HG03108 (cell line): ENCODE results near the gene DKC1.
A peak's percentile ranks its signal among the peaks of the same experiment; 100 is the strongest.

ENCODE experiments used
- ATAC-seq: cut with Tn5 transposase; IDR thresholded peaks from one replicate; pipeline ENCODE4 v1.9.1; 2021; ENCODE audit warnings: moderate library complexity; ENCODE audit not compliant: unreplicated experiment

DKC1 gene

GRCh38 chrX:154735695-154736393, 26.8 kb upstream of the DKC1 start:
- no peak for ATAC-seq

- no peak for ATAC-seq
Observed at GRCh38 chrX:154737136-154737535, 25.5 kb upstream of the DKC1 start.

- ATAC-seq = no peak
Observed at GRCh38 chrX:154738011-154738738, 24.5 kb upstream of the DKC1 start.

- no peak for ATAC-seq
Observed at GRCh38 chrX:154739952-154740465, 22.7 kb upstream of the DKC1 start.

- no peak for ATAC-seq
Observed at GRCh38 chrX:154742613-154743012, 20.1 kb upstream of the DKC1 start.

- ATAC-seq = no peak
Observed at GRCh38 chrX:154748712-154749339, 13.8 kb upstream of the DKC1 start.

GRCh38 chrX:154749856-154750255, 12.8 kb upstream of the DKC1 start:
- no peak for ATAC-seq

- peak; percentile 65 for ATAC-seq
Observed at GRCh38 chrX:154750301-154751202, 12.1 kb upstream of the DKC1 start, which contains the start of gene GAB3. Gene GAB3, minus strand, starts transcription at chrX:154751077. Its CDS starts 52 bp downstream, at chrX:154751025.

- no peak for ATAC-seq
Observed at GRCh38 chrX:154751203-154751668, 11.4 kb upstream of the DKC1 start.

GRCh38 chrX:154751669-154752271, 10.9 kb upstream of the DKC1 start:
- no peak for ATAC-seq

GRCh38 chrX:154758696-154759095, 4.0 kb upstream of the DKC1 start:
- no peak for ATAC-seq

- no peak for ATAC-seq
Observed at GRCh38 chrX:154761977-154762536, 607 bp upstream of the DKC1 start.

- no peak for ATAC-seq
Observed at GRCh38 chrX:154774622-154775021, 12.0 kb downstream of the DKC1 start.

GRCh38 chrX:154775419-154776349, 13.0 kb downstream of the DKC1 start:
- ATAC-seq = no peak

- ATAC-seq = no peak
Observed at GRCh38 chrX:154776753-154777152, 14.1 kb downstream of the DKC1 start.

- no peak for ATAC-seq
Observed at GRCh38 chrX:154779261-154779660, 16.6 kb downstream of the DKC1 start.

GRCh38 chrX:154780968-154781367, 18.3 kb downstream of the DKC1 start:
- ATAC-seq = no peak

GRCh38 chrX:154784149-154784995, 21.7 kb downstream of the DKC1 start:
- ATAC-seq = no peak
